Activated CD8-positive, alpha-beta memory T cell treated with anti-CD3 and anti-CD28 coated beads for 48 hours (primary cell): ENCODE data around the gene WNT2B.

ENCODE experiments used
- DNase-seq, 3 experiments: peaks; one replicate each; pipeline ENCODE4 v3.0.0-alpha.2; 2020; ENCODE audit warnings: low read depth in 2 of 3, low spot score in 2 of 3

The WNT2B gene

GRCh38 chr1:112565800-112566199 lies 57.0 kb downstream of the WNT2B start:
- DNase-seq: no peak

GRCh38 chr1:112575154-112575804 lies 66.5 kb downstream of the WNT2B start:
- no peak for DNase-seq

GRCh38 chr1:112576240-112576639 lies 67.5 kb downstream of the WNT2B start:
- no peak for DNase-seq
